HL-60 (cell line): ENCODE data around the gene WDR64.

Experiments
- DNase-seq, 2 experiments: peaks; one replicate each; pipeline ENCODE4 v3.0.0-alpha.2; 2010 to 2020; ENCODE audit warnings: low read depth in 1 of 2, low spot score in 1 of 2
- H3K27ac ChIP-seq: fragments of 250-450 bp; sonication (Bioruptor Pico); replicated peaks from 2 replicates; pipeline ENCODE4 v1.5.1; 2020; ENCODE audit warnings: mild to moderate bottlenecking, moderate library complexity
- H3K27me3 ChIP-seq: fragments of 250-450 bp; sonication (Bioruptor Pico); 2 replicates; pipeline ENCODE4 v1.5.1; 2021; ENCODE audit warnings: mild to moderate bottlenecking, moderate library complexity; ENCODE audit not compliant: insufficient read depth, poor library complexity, severe bottlenecking
- H3K4me3 ChIP-seq: replicated peaks from 2 replicates; pipeline ENCODE4 v1.5.1; 2011; ENCODE audit warnings: mild to moderate bottlenecking, control low read depth, low read length; ENCODE audit not compliant: insufficient read depth
- CTCF ChIP-seq: IDR thresholded peaks from one replicate; pipeline ENCODE4 v1.5.1; 2011; ENCODE audit warnings: low read length, control low read depth, inconsistent platforms; ENCODE audit not compliant: insufficient read depth
- GABPA ChIP-seq: IDR thresholded peaks from 2 replicates; pipeline ENCODE4 v1.6.1; 2012; ENCODE audit warnings: low read depth
- POLR2AphosphoS5 ChIP-seq: IDR thresholded peaks from 2 replicates; pipeline ENCODE4 v1.6.1; 2012; ENCODE audit warnings: low read depth
- REST ChIP-seq: IDR thresholded peaks from 2 replicates; pipeline ENCODE4 v1.6.1; 2012; ENCODE audit warnings: low read depth; ENCODE audit not compliant: insufficient replicate concordance
- SPI1 ChIP-seq: IDR thresholded peaks from 2 replicates; pipeline ENCODE4 v1.6.1; 2012; ENCODE audit warnings: low read depth, mild to moderate bottlenecking, borderline replicate concordance

WDR64 gene

GRCh38 chr1:241644259-241644658, 7.8 kb upstream of the WDR64 start:
- DNase-seq: no peak
- Histone ChIP-seq H3K4me3 (no peak overlapping the region), H3K27me3 (no peaks in the 10 kb centered on the region), H3K27ac (no peak overlapping the region)
- no peak for TF ChIP-seq SPI1
- TF ChIP-seq REST: no peak
- no peak for TF ChIP-seq CTCF
- no peak for TF ChIP-seq POLR2AphosphoS5
- TF ChIP-seq GABPA: no peak

- no peaks in the 10 kb centered on the region for H3K27me3 ChIP-seq
- H3K27ac ChIP-seq: no peak overlapping the region
- no peak overlapping the region for H3K4me3 ChIP-seq
- no peak for DNase-seq
- no peak for TF ChIP-seq POLR2AphosphoS5
- TF ChIP-seq GABPA: no peak
- no peak for TF ChIP-seq CTCF
- TF ChIP-seq REST: no peak
- TF ChIP-seq SPI1: no peak
These were observed 6.9 kb upstream of the WDR64 start for GRCh38 chr1:241645199-241645598.

GRCh38 chr1:241646201-241646600, 5.9 kb upstream of the WDR64 start:
- DNase-seq: no peak
- Histone ChIP-seq H3K27me3 (no peaks in the 10 kb centered on the region), H3K4me3 (no peak overlapping the region), H3K27ac (no peak overlapping the region)
- TF ChIP-seq REST: no peak
- TF ChIP-seq GABPA: no peak
- no peak for TF ChIP-seq POLR2AphosphoS5
- TF ChIP-seq SPI1: no peak
- TF ChIP-seq CTCF: no peak
